Hematopoietic multipotent progenitor cell (in vitro differentiated cells): ENCODE measurements around the gene TTF1. TPM values are rescaled to one million over a fixed set of nuclear protein-coding genes. Genes with fewer than 3 reads are reported as not detected.
"Not testable (repeated sequence)": the region's sequence is repeated elsewhere in the genome, so short reads cannot be mapped to it uniquely, and the experiment has no call there.

Experiments used
- DNase-seq, 3 donors: peaks; one replicate each; pipeline ENCODE4 v3.0.0-alpha.2; 2011 to 2015; ENCODE audit warnings: low read depth in 2 of 3, low spot score in 2 of 3
- total RNA-seq: library from RNA; depleted of rRNA; stranded (reverse); fragments of >200 nt; gene quantifications from one replicate; pipeline ENCODE4 v1.2.3, GENCODE V29; 2012

TTF1 gene
- total RNA-seq, 1 donor = 3.0 TPM

GRCh38 chr9:132414731-132415130 lies 8.1 kb upstream of the TTF1 start:
- no peak for DNase-seq

GRCh38 chr9:132413926-132414325 lies 7.3 kb upstream of the TTF1 start:
- no peak for DNase-seq

- DNase-seq = peak in 2 of 3 donors; percentile 45 to 58
Observed at GRCh38 chr9:132412089-132412488, 5.4 kb upstream of the TTF1 start.

- peak; percentile 50 to 81 (median 72) for DNase-seq
Observed at GRCh38 chr9:132411091-132411508, 4.5 kb upstream of the TTF1 start.

- no peak for DNase-seq
Observed at GRCh38 chr9:132410642-132411041, 4.0 kb upstream of the TTF1 start.

GRCh38 chr9:132409828-132410528 lies 3.3 kb upstream of the TTF1 start, which contains the start of gene CFAP77:
CFAP77 (plus strand) TSS chr9:132410211; CDS start chr9:132410272, 61 bp downstream.
- peak; percentile 40 to 69 (median 61) for DNase-seq

DNA sequence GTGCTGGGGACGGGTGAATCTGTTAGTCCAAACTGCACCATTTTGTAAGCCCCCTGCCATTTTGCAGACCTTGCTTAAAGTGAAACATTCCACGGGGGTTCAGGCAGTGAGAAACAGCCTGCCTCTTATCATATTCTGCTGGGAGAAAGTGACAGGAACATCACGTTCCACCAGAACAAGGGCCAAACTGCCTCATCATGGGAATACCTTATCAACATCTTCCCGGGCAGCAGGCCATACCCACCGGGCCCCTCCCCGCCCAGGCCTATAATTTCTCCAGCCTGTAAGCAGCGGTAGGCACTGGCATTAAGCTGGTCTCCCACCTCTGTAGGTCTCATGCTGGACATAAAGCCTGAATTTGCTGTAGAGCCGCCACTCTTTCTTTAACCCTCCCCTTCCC lies 1.9 kb upstream of the TTF1 start:
- no peak for DNase-seq

GRCh38 chr9:132407196-132407595 lies 556 bp upstream of the TTF1 start:
- DNase-seq = no peak

DNA sequence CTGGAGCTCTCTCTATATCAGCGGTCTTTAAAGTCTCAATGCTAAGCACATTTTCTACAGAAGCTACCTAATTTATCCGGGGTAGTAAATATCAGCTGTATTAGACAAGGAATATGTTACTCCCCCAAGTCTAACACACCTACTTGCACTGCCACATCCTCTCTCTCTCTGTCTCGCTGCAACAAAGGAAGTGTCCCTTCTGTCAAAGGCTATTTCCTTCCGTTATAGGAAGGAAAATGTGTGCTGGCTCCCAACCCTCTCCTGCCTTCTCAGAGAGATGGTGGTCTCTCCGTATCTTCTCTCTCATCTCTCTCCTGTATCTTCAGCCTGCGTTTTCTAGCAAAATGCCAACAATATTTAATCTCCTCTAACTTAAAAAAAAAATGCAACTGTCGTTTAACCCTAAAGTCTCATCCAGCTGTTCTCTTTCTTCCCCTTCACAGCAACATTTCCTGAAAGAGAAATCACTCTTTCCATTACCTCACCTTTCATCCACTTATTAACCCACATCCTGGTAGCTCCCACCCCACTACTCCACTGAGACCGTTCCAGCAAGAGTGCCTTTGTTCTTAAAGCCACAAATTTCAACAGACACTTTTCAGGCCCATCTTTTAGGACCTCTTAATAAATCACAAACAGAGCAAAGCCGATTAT lies 2.3 kb downstream of the TTF1 start:
- DNase-seq = peak in 1 of 3 donors; percentile 77

- no peak for DNase-seq
Observed at GRCh38 chr9:132401824-132402223, 4.8 kb downstream of the TTF1 start.

GRCh38 chr9:132395560-132395959 lies 11.1 kb downstream of the TTF1 start:
- no peak for DNase-seq

- DNase-seq = no peak
Observed at GRCh38 chr9:132391449-132391848, 15.2 kb downstream of the TTF1 start.

- DNase-seq = no peak
Observed at GRCh38 chr9:132390966-132391365, 15.7 kb downstream of the TTF1 start.

DNA sequence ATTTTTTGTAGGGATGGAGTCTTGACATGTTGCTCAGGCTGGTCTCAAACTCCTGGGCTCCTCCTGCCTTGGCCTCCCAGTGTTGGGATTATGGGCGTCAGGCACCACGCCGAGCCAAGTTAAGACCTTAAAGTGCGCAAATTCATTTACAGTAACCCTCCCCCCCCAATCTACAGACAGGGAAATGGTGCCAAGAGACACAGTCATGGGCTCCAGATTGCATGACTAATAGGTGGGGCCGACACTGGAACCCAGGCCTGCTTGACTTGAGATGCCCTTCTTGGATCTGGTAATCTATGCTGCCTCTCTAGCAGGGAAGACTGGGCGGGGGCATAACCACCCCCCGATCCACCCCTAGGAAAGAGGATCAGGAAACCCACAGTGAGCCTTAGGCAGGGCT lies 19.5 kb downstream of the TTF1 start:
- no peak for DNase-seq

- DNase-seq = no peak
Observed at GRCh38 chr9:132384376-132384775, 22.3 kb downstream of the TTF1 start.

DNA sequence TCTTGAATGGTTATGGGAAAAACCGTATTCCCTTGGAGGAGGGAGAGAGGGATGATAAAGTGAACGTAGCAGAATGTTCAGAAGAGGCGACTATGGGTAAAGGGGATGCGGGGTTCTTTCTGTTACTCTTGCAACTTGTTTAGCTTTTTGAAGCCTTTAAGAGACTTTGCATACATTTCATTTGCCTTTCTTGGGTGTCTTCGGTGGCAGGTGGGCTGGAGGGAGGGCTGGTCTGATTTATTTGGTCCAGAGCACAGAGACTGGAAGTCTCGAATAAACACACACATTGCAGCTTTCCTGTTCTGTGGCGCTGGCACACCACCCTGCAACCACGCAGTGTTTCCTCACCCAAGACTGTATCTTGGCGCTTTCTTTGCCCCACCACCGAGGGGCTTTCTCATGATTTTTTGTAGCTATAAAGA lies 23.2 kb downstream of the TTF1 start:
- DNase-seq = peak in 1 of 3 donors; percentile 37

DNA sequence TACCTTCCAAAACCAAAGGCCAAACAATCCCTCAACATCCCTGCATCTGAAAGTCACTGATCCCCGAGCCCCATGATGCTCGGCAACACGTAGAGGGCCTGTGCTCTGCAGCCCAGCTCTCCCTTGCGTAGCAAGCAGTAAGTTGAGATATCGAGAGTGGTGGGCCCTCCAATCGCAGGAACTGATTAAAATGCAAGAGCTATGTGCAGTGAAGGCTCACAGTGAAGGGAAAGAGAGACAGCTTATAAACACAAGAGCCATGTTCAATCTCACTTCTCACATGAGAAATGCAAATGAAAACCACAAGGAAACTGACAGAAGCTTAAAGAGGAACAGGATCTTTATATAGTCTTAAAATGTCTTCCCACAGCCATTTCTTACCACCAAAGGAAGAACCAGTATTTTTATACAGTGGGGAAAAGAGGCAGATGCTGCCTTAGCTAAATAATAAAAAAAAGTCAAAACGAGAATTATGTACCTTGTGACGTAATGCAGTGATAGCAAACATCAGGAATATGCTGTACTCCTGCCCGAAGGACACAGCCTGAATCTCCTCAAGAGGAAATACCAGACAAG lies 24.6 kb downstream of the TTF1 start:
- peak in 2 of 3 donors; percentile 30 to 67 for DNase-seq

DNA sequence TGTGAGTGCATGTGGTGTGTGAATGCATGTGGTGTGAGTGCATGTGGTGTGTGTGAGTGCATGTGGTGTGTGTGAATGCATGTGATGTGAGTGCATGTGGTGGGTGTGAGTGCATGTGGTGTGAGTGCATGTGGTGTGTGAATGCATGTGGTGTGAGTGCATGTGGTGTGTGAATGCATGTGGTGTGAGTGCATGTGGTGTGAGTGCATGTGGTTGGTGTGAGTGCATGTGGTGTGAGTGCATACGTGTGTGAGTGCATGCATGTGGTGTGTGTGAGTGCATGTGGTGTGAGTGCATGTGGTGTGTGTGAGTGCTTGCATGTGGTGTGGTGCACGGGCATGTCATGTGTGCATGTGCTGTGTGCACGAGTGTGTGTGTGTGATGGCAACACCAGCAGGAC lies 28.2 kb downstream of the TTF1 start:
- DNase-seq = not testable (repeated sequence)

- not testable (repeated sequence) for DNase-seq
Observed at GRCh38 chr9:132377769-132378168, 28.9 kb downstream of the TTF1 start.

- peak in 2 of 3 donors; percentile 89 to 94 for DNase-seq
Observed at GRCh38 chr9:132372177-132373095, 34.2 kb downstream of the TTF1 start.

- no peak for DNase-seq
Observed at GRCh38 chr9:132370592-132370991, 36.0 kb downstream of the TTF1 start.
